ENCODE data around the gene MON2.

GRCh38 chr12:62523619-62524018, 57.0 kb downstream of the MON2 start:
- TF ChIP-seq POLR2AphosphoS5 (IDR thresholded peaks at IDR 0.05; ENCODE audit: insufficient read depth, low read depth, low read length) (no peak), EZH2 (IDR thresholded peaks at IDR 0.05; ENCODE audit: borderline replicate concordance, low read depth, low read length, severe bottlenecking) (no peak)

Measured in endothelial cell of umbilical vein (primary cell).